ENCODE measurements around the gene HOXB8.

The HOXB8 gene

DNA sequence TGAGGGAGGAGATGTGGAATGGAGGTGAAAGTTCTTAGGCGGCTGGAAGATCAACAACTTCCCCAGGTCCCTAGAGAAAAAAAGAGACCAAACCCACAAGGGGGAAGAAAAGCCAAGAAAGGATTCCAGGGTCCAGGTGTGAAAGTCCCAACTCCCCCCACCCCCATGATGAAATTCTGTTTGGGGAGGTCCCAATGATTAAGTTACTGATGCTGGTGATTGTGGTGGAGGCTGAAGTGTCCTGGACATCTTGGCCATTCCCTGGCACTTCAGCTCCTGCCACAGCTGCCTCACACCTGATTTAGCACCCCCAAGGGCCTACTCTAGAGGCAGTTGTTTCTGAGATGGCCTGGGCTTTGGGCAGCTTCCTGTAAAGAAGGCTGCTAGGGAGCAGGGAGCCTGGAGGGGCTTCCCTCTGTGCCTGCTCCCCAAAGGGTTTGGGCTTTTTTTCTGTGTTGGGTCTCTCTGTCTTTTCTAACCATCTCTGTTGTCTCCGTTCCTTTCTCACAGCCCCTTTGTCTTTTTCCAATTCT is 50.0 kb downstream of the HOXB8 start:
- FAIRE-seq (no peak), DNase-seq (ENCODE audit: insufficient read length) (no peak)
- TF ChIP-seq POLR2A (IDR thresholded peaks at IDR 0.05; ENCODE audit: low read depth, low read length) (no peak), POLR2AphosphoS5 (IDR thresholded peaks at IDR 0.05; ENCODE audit: low read depth, low read length) (no peak)

DNA sequence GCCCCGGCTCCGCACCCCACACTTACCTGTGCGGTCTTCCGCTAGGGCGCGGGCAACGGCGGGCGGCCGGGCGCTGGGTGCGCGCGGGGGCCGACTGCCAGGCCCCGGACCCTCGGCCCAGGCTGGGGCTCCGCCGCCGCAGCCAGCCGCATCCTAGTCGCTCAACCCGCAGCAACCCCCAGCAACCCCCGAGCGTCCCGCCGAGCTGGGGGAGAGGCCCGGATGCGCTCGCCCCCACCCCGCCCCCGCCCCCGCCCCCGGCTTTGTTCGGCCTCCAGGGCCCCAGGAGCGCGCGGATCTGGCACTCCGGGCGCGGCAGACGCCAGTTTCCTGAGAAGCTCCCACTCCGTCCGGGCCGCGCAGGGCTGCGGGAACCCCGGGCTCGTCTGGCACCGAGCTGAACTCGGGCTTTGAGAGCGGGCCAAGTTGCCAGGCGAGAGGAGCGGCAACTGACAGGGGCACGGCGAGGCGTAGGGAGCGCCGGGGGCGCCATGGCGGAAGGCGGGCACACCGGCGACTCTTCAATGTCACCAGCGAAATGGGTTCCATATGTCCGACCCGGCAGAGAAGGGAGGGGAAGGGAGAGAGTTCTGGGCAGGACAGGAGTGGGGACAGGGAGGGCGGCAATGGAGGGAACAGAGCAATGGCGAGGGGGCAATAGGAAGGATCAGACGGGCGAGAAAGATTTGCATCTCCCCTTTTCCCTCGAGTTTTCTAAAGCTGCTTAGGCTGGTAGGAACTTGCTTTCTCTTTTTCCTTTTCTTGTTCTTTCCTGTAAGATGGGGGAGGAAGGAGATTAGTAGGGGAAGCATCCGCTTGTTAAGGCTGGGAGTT is 50.7 kb downstream of the HOXB8 start:
- TF ChIP-seq POLR2A (IDR thresholded peaks at IDR 0.05; ENCODE audit: low read depth, low read length) (no peak), TAF1 (IDR thresholded peaks at IDR 0.05; ENCODE audit: borderline replicate concordance, low read depth, low read length) (no peak), POLR2AphosphoS5 (IDR thresholded peaks at IDR 0.05; ENCODE audit: low read depth, low read length) (no peak)
- no peak for DNase-seq (ENCODE audit: insufficient read length)
- FAIRE-seq: no peak

DNA sequence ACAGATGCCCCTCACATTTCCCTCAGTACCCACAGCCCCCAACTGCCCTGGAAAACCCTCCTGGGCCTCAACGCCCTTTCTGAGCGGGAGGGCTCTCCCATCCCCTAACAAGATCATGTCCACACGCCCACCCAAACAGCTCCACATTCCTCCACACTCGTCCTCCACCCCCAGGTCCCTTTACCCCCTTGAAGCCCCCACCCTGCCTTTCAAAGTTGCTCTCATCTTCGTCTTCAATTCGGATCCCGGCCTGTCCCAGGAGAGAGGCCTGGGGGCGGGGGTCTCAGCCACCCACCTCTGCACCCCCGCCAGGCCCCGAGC is 51.3 kb downstream of the HOXB8 start:
- FAIRE-seq: no peak

DNA sequence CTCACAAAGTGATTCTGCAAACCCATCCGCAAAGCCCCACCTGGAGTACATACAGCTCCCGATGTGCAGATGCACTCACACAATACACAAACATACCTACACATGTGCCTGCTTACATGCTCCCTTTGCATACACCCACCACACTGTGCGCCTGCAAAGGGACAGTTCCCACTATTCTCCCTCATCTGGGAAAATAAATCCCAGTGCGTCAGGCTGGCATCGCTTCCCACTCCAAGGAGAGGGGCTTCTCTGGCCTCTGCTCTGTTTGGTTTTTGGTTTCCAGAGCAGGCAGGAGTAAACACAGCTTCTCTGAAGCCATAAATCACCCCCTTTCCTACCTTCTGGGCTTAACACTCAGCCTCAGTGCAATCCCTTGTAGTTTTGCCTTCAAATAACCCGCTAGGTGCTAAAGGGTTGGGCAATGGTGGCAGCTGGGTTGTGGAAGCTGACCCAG is 51.7 kb downstream of the HOXB8 start:
- no peak for FAIRE-seq
- no peak for DNase-seq (ENCODE audit: insufficient read length)
- TF ChIP-seq POLR2A (IDR thresholded peaks at IDR 0.05; ENCODE audit: low read depth, low read length) (no peak), TAF1 (IDR thresholded peaks at IDR 0.05; ENCODE audit: borderline replicate concordance, low read depth, low read length) (no peak), POLR2AphosphoS5 (IDR thresholded peaks at IDR 0.05; ENCODE audit: low read depth, low read length) (no peak)

More for the DNA sequence above, 51.3 kb downstream of the HOXB8 start:
- TF ChIP-seq POLR2A (IDR thresholded peaks at IDR 0.05; ENCODE audit: low read depth, low read length): no peak
- TF ChIP-seq POLR2AphosphoS5 (IDR thresholded peaks at IDR 0.05; ENCODE audit: low read depth, low read length): no peak
- TF ChIP-seq TAF1 (IDR thresholded peaks at IDR 0.05; ENCODE audit: borderline replicate concordance, low read depth, low read length): no peak
- DNase-seq (ENCODE audit: insufficient read length): no peak

DNA sequence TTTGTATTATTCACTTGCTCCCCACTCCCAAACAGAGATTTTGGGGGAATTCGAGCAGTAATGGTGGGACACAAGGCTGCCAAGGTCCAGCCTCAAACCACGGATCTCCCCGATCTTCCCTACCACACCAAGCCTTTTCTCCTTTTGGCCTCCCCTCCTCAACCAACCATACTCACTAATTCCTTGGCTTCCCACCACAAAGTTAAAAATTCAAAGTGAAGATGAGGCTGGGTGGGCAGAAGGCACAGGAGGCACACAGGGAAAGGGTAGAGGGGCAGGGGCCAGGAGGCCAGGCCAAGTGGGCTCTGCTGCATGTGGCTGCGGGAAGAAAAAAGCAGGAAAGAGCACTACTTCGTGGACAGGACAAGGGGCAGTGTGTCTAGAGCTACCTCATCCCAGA is 52.2 kb downstream of the HOXB8 start:
- no peak for FAIRE-seq
- no peak for TF ChIP-seq TAF1 (IDR thresholded peaks at IDR 0.05; ENCODE audit: borderline replicate concordance, low read depth, low read length)
- TF ChIP-seq POLR2AphosphoS5 (IDR thresholded peaks at IDR 0.05; ENCODE audit: low read depth, low read length): no peak
- no peak for TF ChIP-seq POLR2A (IDR thresholded peaks at IDR 0.05; ENCODE audit: low read depth, low read length)
- no peak for DNase-seq (ENCODE audit: insufficient read length)

All from GM12892 (cell line).